HFF-Myc (cell line): Measurements from ENCODE around the gene MMP13.

Experiments used
- DNase-seq: peaks from one replicate; pipeline ENCODE4 v3.0.0-alpha.2; 2011; ENCODE audit warnings: low read depth; ENCODE audit errors: extremely low read depth
- H3K4me3 ChIP-seq: replicated peaks from 2 replicates; pipeline ENCODE4 v1.5.1; 2011; ENCODE audit warnings: low read depth, mild to moderate bottlenecking, control low read depth, low read length
- TF ChIP-seq, protein P1 (sequence below): IDR thresholded peaks from 2 replicates; pipeline ENCODE4 v1.5.1; 2012; ENCODE audit warnings: mild to moderate bottlenecking, low read depth, low read length, control low read depth; ENCODE audit errors: missing control alignments

Gene MMP13

GRCh38 chr11:102967497-102967896 lies 12.0 kb upstream of the MMP13 start:
- TF ChIP-seq, protein P1, sequence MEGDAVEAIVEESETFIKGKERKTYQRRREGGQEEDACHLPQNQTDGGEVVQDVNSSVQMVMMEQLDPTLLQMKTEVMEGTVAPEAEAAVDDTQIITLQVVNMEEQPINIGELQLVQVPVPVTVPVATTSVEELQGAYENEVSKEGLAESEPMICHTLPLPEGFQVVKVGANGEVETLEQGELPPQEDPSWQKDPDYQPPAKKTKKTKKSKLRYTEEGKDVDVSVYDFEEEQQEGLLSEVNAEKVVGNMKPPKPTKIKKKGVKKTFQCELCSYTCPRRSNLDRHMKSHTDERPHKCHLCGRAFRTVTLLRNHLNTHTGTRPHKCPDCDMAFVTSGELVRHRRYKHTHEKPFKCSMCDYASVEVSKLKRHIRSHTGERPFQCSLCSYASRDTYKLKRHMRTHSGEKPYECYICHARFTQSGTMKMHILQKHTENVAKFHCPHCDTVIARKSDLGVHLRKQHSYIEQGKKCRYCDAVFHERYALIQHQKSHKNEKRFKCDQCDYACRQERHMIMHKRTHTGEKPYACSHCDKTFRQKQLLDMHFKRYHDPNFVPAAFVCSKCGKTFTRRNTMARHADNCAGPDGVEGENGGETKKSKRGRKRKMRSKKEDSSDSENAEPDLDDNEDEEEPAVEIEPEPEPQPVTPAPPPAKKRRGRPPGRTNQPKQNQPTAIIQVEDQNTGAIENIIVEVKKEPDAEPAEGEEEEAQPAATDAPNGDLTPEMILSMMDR: no peak

GRCh38 chr11:102966011-102966410 lies 10.5 kb upstream of the MMP13 start:
- no peak overlapping the region for H3K4me3 ChIP-seq
- TF ChIP-seq, protein P1: no peak
- DNase-seq: no peak

More at GRCh38 chr11:102967497-102967896, 12.0 kb upstream of the MMP13 start:
- DNase-seq: no peak
- H3K4me3 ChIP-seq: no peak overlapping the region

DNA sequence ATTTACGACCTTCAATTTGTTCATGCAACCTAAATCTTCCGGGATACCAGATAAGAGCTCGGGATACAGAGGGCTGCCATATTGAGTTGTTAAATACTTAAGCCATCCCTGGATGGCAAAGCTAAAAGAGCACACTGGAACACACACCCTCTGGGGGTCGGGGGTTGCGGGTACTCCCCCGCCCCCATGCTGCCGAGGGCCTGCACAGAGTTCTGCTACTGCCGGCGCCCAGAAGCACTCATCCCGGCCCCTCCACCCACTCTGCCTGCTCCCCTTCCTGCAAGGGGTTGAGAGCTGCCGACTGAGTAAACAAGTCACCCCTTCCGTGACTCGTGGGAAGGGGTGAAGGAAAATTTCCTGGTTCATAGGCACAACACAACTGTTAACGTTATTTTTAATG lies 9.3 kb upstream of the MMP13 start:
- H3K4me3 ChIP-seq: no peak overlapping the region
- TF ChIP-seq, protein P1: no peak
- DNase-seq: no peak

DNA sequence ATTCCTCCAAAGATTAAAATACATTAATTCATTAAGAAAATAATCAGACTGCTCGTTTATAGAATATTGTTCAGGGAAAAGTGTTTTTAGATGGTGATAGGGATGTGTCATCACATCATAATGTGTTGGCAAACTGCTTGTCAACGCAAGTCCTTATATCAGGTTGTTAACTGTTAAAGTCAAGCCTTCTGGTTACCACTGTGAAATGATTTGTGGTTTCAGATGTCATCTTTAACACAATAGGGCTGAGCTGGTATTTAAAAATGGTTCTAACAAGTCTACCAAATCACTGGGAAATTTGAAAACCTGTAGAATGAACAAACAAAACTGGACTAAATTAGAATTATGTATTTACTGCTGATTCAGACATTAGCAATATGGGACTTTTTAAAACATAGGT lies 2.4 kb upstream of the MMP13 start:
- H3K4me3 ChIP-seq: no peak overlapping the region
- TF ChIP-seq, protein P1: no peak
- no peak for DNase-seq

- H3K4me3 ChIP-seq: no peak overlapping the region
- TF ChIP-seq, protein P1: no peak
- no peak for DNase-seq
Observed at GRCh38 chr11:102950622-102951081, 4.9 kb downstream of the MMP13 start.

DNA sequence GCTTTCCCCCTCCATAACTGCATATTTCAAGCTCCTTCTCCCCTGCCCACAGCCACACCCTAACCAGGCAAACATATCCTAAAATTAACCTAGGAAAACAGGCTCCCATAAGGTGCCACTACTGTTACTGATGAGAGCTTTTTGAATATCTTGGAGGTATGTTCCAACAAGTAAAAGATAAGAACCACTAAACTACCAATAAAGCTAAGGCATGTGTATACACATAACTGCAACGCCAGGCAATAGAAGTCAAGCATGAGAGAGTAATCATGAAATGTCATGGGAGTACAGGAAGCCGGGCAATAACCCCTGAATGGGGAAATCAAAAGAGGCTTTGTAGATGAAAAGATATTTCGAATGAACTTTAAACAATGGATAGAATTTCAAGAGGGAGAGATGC lies 9.3 kb downstream of the MMP13 start:
- no peak overlapping the region for H3K4me3 ChIP-seq
- no peak for DNase-seq
- TF ChIP-seq, protein P1: no peak
